HT-29 (cell line): ENCODE data around the gene NPM3. TPM values are rescaled to one million over a fixed set of nuclear protein-coding genes. Genes with fewer than 3 reads are reported as not detected.
A peak's percentile ranks its signal among the peaks of the same experiment; 100 is the strongest.

Experiments
- DNase-seq: peaks from one replicate; pipeline ENCODE4 v3.0.0-alpha.2; 2015; ENCODE audit warnings: low spot score
- total RNA-seq: library from RNA; depleted of rRNA; stranded (reverse); fragments of >200 nt; shearing (Covaris generic); gene quantifications from 2 replicates; pipeline ENCODE4 v1.2.3, GENCODE V29; 2014; rRNA removed

The NPM3 gene
- total RNA-seq, 1 experiment from 2014 or later, result 160 TPM

DNA sequence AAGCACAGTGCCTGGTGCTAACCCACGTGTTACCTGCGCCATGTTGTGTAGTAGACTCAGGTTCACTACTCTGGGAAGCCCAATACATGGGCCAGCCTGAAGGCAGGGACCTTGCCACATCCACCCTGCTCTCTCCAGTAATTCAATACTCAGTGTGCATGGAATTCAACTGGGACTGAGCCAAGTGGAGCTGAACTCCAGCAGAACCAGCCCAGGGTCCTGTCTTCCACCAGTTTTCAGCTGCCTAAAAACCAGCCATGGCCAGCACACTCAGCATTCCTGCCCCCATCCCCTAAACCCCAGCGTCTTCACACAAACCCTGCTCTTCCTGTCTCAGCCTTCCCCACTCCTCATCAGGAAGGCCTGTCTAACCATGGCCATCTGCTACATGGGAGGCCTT is 22.7 kb downstream of the NPM3 start:
- no peak for DNase-seq

DNA sequence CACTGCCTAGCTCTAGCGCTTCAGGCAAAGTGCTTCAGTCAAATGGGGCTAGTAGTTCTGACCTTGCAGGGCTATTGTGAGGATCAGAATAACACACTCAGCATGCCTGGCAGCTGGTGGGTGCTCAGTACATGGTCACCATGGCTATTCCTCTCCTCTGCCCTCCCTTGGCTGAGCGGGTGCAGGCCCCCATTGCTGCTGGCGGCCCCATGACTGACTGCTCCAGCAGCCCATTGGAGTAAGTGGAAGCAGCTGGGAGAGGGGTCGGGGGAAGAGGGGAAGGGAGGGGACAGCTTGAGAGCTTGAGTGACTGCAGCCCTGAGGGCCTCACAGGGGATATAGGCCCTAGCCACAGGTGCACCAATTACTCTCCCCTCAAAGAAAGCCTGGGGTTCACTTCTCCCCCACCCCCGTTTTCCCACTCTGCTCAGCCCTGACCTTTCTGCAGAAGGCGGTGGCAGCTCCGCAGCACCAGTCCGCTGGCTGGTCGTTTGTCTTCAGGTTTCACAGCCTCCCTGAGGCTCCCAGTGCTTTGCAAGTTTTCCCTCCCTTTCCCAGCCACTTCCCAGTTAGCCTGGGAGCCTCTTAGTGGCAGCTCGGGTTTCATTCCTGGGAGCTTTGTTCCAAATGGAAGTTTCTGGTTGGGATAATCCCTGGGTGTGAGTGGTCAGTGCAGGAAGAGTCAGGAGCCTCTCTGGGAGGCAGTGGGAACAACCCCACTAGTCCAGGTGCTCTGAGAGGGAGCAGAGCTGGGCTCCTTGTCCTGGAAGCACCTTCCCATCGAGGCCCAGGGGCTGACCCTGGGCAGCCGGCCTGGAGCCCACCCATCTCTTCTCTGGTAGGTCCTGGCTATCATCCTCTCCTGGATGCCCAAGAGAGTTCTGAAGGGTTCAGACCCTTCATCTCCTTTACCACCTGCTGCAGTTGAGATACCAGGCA is 23.7 kb downstream of the NPM3 start:
- no peak for DNase-seq

DNA sequence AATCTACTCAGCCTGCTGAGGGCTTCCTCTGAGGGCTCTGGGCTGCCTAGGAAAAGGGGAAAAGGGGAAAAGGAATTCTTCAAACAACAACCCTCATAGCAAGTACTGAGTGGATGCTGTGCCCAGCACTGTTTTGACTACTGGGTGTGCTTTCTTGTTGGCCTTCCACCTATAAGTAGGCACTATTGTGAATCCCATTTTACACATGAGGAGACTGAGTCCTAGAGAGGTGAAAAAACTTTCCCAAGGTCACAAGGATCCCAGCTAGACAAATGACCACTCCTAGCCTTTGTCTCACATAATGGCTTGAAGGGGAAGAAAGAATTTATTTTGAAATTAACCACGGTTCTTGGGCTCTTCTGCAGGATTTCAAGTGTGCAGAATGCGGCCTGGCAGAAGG is 24.4 kb downstream of the NPM3 start:
- no peak for DNase-seq

DNA sequence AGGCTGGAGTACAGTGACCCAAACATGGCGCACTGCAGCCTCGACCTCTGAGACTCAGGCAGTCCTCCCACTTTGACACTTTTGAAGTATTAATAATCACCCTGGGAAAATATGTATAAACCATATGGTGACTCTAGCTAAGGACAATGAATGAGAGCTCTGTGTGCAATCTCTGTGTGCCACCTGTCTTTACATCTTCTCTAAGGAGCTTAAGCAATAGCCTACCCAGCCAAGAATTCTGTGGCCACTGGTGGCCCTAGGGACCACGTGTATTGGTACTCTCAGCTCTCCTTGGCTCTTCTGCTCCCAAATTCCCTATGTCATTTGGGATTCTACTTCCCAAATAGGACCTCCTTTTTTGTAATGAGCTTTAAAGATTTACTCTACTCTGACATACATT is 31.0 kb downstream of the NPM3 start:
- DNase-seq, result no peak

DNA sequence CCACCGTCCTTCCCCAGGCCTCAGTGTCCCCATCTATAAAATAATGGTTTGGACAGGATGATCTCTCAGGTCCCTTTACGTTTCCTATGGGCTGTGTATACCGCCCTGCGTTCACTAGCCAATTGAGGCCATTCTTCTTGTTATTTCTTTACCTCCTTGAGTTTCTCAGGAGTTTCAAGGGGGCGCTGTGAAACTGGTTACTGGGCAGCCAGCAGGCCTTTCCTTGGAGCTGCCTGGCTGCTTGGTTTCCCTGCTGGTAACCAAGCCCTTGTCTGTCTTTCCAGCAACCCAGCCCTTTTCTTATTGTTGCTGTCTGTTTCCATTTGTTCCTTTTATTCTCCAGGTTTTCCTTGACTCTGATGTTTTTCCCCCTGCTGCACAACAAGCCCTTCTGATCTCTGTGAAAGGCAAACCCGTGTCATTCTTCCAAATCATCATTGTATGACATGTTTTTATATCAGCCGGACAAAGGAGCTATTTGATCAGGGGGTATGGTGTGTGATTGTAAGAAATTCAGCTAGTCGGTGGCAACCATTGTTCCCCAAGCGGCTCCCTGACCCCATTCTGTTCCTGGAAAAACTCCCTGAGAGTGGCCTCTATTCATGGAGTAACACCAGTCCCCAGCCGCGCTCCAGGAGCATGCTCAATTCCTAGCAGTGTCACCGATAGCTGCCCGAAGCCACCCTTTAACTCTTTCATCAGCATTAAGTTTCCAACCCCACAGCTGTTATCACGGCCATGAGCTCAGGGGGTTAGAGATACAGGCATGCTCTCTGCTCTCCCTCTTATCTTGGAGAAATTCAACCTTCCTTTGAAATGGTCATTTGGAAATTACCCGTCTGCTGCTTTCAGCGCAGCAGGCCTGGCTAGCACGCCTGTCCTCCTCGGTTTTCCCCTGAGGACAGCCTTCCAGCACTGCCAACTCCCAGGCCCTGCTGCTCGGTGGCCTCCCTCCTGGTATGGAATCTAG is 33.9 kb downstream of the NPM3 start:
- DNase-seq, result peak; percentile 18

DNA sequence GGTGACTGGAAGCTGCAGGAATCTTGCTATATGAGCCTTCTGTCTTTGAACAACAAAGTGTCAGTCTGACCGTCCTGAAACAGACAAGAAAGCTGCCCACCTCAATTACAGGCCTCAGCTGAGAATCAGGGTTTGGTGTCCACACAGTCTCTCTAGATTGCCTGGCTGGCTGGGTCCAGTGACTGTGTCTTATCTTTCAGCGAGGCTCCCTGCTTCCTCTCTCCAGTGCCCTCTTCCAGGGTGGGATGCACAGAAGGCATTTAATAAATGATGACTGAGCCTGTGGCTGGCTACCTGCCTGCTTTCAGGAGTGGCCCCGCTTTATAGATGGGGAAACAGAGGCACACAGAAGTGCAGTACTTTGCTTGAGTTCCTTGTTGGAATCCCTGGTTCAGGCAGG is 34.8 kb downstream of the NPM3 start:
- no peak for DNase-seq

DNA sequence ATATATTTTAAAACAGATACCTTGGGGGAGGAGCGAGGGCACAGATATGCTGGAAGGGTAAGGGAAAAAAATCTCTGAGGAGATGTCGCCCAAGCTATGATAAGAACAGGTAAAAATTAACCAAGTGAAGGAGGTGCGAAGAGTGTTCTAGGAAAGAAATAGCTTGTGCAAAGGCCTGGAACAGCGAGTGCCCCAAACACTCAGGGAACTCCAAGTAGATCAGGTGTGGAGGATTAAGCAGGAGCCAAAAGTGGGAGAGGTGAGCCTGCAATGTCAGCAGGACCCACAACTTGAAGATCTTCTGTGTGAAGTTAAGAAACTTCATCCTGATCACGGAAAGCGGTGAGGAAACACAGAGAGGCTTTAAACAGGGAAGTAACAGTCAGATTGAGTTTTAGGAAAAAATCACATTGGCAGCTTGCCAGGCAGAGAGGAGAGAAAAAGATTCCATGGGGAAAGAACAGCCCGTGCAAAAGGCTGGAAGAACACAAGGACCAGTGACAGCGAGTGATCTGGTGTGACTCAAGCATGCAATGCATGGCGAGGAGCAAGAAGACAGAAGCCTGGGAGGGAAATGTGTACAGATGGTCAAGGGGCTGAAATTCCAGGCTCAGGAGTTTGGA is 38.1 kb downstream of the NPM3 start:
- DNase-seq, result no peak

DNA sequence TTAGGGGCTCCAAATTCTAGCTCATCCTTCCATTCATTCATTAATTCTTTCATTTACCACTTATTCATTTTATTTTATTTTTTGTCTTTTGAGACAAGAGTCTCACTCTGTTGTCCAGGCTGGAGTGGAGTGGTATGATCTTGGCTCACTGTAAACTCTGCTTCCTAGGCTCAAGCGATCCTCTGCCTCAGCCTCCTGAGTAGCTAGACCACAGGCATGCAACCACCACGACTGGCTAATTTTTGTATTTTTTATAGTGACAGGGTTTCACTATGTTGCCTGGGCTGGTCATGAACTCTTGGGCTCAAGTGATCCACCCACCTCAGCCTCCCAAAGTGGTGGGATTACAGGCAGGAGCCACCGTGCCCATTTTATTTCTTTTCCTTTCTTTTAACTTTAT is 39.0 kb downstream of the NPM3 start:
- DNase-seq, result no peak

DNA sequence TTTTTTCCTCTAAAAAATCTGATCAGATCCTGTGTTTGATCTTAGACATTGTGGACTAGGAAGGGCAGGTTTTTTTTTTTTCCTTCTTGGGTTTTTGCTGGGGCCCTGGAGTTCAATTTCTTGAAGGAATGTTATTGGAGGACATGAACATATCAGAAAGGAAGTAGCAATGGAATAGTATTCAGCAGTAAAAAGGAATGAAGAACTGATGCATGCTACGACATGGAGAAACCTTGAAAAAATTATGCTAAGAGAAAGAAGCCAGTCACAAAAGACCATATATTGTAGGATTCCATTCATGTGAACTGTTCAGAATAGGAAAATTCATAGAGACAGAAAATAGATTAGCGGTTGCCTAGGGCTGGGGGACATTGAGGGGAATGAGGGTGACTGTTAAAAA is 41.3 kb downstream of the NPM3 start:
- no peak for DNase-seq

DNA sequence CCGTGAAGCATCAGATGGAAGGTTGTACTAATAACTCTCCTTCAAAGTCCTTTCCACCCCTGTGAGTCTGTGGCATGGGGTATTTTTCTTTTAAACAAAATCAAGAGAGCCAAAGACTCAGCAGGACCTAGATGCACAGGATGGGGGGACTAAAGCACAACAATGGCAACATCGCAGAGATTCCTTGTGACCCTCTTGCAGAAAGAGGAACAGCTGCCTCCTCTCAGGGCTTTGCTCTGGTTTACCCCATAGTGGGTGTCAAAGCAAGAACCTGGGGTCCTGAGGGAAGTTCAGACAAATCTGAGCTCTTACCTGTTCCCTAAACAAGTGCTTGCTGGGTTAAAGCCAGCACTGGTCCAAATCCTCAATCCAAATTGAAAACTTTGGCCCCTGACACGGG is 46.6 kb downstream of the NPM3 start:
- no peak for DNase-seq

DNA sequence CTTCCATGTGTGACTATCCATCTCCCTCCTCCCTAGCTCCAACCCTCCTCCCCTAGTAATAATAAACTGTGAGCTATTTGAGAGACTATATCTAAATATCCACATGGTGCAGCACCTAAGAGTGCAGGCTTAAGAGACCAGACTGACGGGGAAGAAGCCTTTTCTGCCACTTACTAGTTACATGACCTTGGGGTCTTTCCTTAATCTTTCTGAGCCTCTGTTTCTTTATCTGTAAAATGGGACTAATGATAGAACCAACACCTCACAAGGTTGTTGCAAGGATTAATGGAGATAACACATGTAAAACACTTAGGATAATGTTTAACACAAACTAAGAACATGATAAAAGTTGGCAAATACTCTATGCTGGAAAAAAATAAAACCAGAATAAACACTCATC is 51.1 kb downstream of the NPM3 start:
- no peak for DNase-seq

Other genes with a start within 250 kb of the NPM3 start
- 22.6 and 32.0 TPM in 2 replicates for gene POLL, start 195.2 kb downstream of the NPM3 start, total RNA-seq
- 22.1 and 35.7 TPM in 2 replicates for gene DPCD, start 195.1 kb downstream of the NPM3 start, total RNA-seq
- 19.1 and 30.3 TPM in 2 replicates for gene FBXW4, start 88.3 kb downstream of the NPM3 start, total RNA-seq
- gene FGF8, start 7.3 kb downstream of the NPM3 start, total RNA-seq, result not detected in 2 replicates
- 42.9 and 43.2 TPM in 2 replicates for gene OGA, start 35.0 kb upstream of the NPM3 start, total RNA-seq
- 1.2 and 1.9 TPM in 2 replicates for gene KCNIP2, start 60.4 kb upstream of the NPM3 start, total RNA-seq